Suprapubic skin (tissue), 4 donors: ENCODE results near the gene ALG12. TPM values are rescaled to one million over a fixed set of nuclear protein-coding genes. Genes with fewer than 3 reads are reported as not detected.
A peak's percentile ranks its signal among the peaks of the same experiment; 100 is the strongest.
"Not testable (repeated sequence)": the region's sequence is repeated elsewhere in the genome, so short reads cannot be mapped to it uniquely, and the experiment has no call there.

Experiments
- DNase-seq, 2 donors: peaks; one replicate each; pipeline ENCODE4 v3.0.0-alpha.2; 2019; ENCODE audit warnings: low spot score in 2 of 2
- H3K27ac ChIP-seq: fragments of 200-600 bp; sonication (generic); one replicate; pipeline ENCODE4 v1.5.1; 2019
- H3K27me3 ChIP-seq: fragments of 200-600 bp; sonication (generic); one replicate; pipeline ENCODE4 v1.5.1; 2019
- H3K36me3 ChIP-seq: fragments of 200-600 bp; sonication (generic); one replicate; pipeline ENCODE4 v1.5.1; 2019
- H3K4me1 ChIP-seq: fragments of 200-600 bp; sonication (generic); one replicate; pipeline ENCODE4 v1.5.1; 2019
- H3K4me3 ChIP-seq: fragments of 200-600 bp; sonication (generic); one replicate; pipeline ENCODE4 v1.5.1; 2019; ENCODE audit warnings: mild to moderate bottlenecking
- H3K9me3 ChIP-seq: fragments of 200-600 bp; sonication (generic); one replicate; pipeline ENCODE4 v1.5.1; 2019
- CTCF ChIP-seq, 2 donors: fragments of 200-600 bp in 1 of 2; fragments of 450-650 bp in 1 of 2; sonication (generic) in 1 of 2; IDR thresholded peaks; one replicate each; pipeline ENCODE4 v1.5.1; 2016 to 2019; ENCODE audit warnings: antibody characterized with exemption in 2 of 2, mild to moderate bottlenecking in 1 of 2, moderate library complexity in 1 of 2
- EP300 ChIP-seq: sonication (generic); formaldehyde crosslinking; IDR thresholded peaks from one replicate; pipeline ENCODE4 v1.6.1; 2017; ENCODE audit warnings: antibody characterized with exemption
- POLR2A ChIP-seq, 2 donors: fragments of 450-650 bp; IDR thresholded peaks; one replicate each; pipeline ENCODE4 v1.6.1; 2017; ENCODE audit warnings: antibody characterized with exemption in 2 of 2, mild to moderate bottlenecking in 2 of 2, moderate library complexity in 2 of 2
- POLR2AphosphoS5 ChIP-seq, 3 donors: sonication (generic); formaldehyde crosslinking; IDR thresholded peaks; one replicate each; pipeline ENCODE4 v1.6.1; 2017; ENCODE audit warnings: antibody characterized with exemption in 3 of 3
- WGBS: methylation state at CpG from one replicate; pipeline ENCODE4 v1.1.5; 2018; 5-methylcytosine and 5-hydroxymethylcytosine counted together
- total RNA-seq, 4 donors: library from RNA; depleted of rRNA; stranded (reverse); fragments of >200 nt; gene quantifications; one replicate each; pipeline ENCODE4 v1.1.0, GENCODE V29; 2016

The ALG12 gene
- total RNA-seq, 4 donors from 2014 or later = 13.2 to 23.8 (median 16.8) TPM

GRCh38 chr22:49946612-49947295 lies 28.5 kb upstream of the ALG12 start:
- no peak for DNase-seq
- WGBS = 84% methylated on average over 2 of the region's 17 CpGs
- Histone ChIP-seq H3K27me3 (no peaks in the 10 kb centered on the region), H3K27ac (peak overlapping the region; percentile 92), H3K36me3 (no peaks in the 10 kb centered on the region), H3K4me1 (peaks cover 56% of the 10 kb centered on the region), H3K4me3 (peak overlapping the region; percentile 39), H3K9me3 (no peaks in the 10 kb centered on the region)
- no peak for TF ChIP-seq CTCF (IDR thresholded peaks at IDR 0.05)
- TF ChIP-seq EP300 = no peak
- no peak for TF ChIP-seq POLR2A (IDR thresholded peaks at IDR 0.05)
- TF ChIP-seq POLR2AphosphoS5 (IDR thresholded peaks at IDR 0.05) = no peak

- not testable (repeated sequence) for H3K27ac ChIP-seq, H3K4me3 ChIP-seq, H3K9me3 ChIP-seq, H3K27me3 ChIP-seq, H3K36me3 ChIP-seq, DNase-seq
- 88% methylated on average over 14 of the region's 17 CpGs for WGBS
- peaks cover 42% of the 10 kb centered on the region for H3K4me1 ChIP-seq
Observed at GRCh38 chr22:49945042-49945794, 27.0 kb upstream of the ALG12 start.

- 50% methylated on average over 2 of the region's 13 CpGs for WGBS
- H3K36me3 ChIP-seq = no peaks in the 10 kb centered on the region
- H3K27ac ChIP-seq = no peak overlapping the region
- H3K4me1 ChIP-seq = peaks cover 34% of the 10 kb centered on the region
- TF ChIP-seq EP300 (no peak), POLR2A (IDR thresholded peaks at IDR 0.05) (no peak), CTCF (IDR thresholded peaks at IDR 0.05) (no peak), POLR2AphosphoS5 (IDR thresholded peaks at IDR 0.05) (no peak)
- H3K4me3 ChIP-seq = no peak overlapping the region
- no peaks in the 10 kb centered on the region for H3K27me3 ChIP-seq
- no peaks in the 10 kb centered on the region for H3K9me3 ChIP-seq
- no peak for DNase-seq
Observed at GRCh38 chr22:49944399-49944891, 26.2 kb upstream of the ALG12 start.

GRCh38 chr22:49943771-49944398 lies 25.6 kb upstream of the ALG12 start:
- no peak overlapping the region for H3K4me3 ChIP-seq
- H3K27ac ChIP-seq = no peak overlapping the region
- no peaks in the 10 kb centered on the region for H3K9me3 ChIP-seq
- WGBS = 80% methylated on average over 21 of the region's 25 CpGs
- no peaks in the 10 kb centered on the region for H3K36me3 ChIP-seq
- DNase-seq = no peak
- TF ChIP-seq EP300 (no peak), POLR2AphosphoS5 (IDR thresholded peaks at IDR 0.05) (no peak), POLR2A (IDR thresholded peaks at IDR 0.05) (no peak), CTCF (IDR thresholded peaks at IDR 0.05) (no peak)
- no peaks in the 10 kb centered on the region for H3K27me3 ChIP-seq
- H3K4me1 ChIP-seq = peaks cover 31% of the 10 kb centered on the region

GRCh38 chr22:49943405-49943765 lies 25.1 kb upstream of the ALG12 start:
- H3K9me3 ChIP-seq = no peaks in the 10 kb centered on the region
- 92% methylated on average over 4 of the region's 11 CpGs for WGBS
- no peak for DNase-seq
- H3K4me1 ChIP-seq = peaks cover 30% of the 10 kb centered on the region
- TF ChIP-seq CTCF (IDR thresholded peaks at IDR 0.05) (no peak), POLR2AphosphoS5 (IDR thresholded peaks at IDR 0.05) (no peak), POLR2A (IDR thresholded peaks at IDR 0.05) (no peak), EP300 (no peak)
- H3K27me3 ChIP-seq = no peaks in the 10 kb centered on the region
- H3K27ac ChIP-seq = no peak overlapping the region
- H3K36me3 ChIP-seq = no peaks in the 10 kb centered on the region
- no peak overlapping the region for H3K4me3 ChIP-seq
